PC-3 (cell line): ENCODE data around the gene DOCK1. TPM values are rescaled to one million over a fixed set of nuclear protein-coding genes. Genes with fewer than 3 reads are reported as not detected.

ENCODE experiments used
- ATAC-seq: fragments of 200-7000 bp; cut with Tn5 transposase; 2 replicates; pipeline ENCODE4 v1.9.1; 2020; ENCODE audit warnings: mild to moderate bottlenecking, moderate library complexity
- BruUV-seq: library from RNA; stranded (reverse); fragments of 400-500 nt; replicated peaks from 2 replicates; lab custom pipeline; 2021; lab: Mats Ljungman, UMichigan
- CTCF ChIA-PET: fragments of 300-600 bp; sonication (Branson Sonifier 250); formaldehyde crosslinking; loops from one replicate; lab custom pipeline; 2022; ENCODE audit warnings: antibody characterized with exemption; lab: Charles Lee
- POLR2A ChIA-PET: fragments of 300-600 bp; sonication (Branson Sonifier 250); formaldehyde crosslinking; loops from one replicate; lab custom pipeline; 2022; ENCODE audit warnings: antibody characterized with exemption; ENCODE audit not compliant: unreplicated experiment; lab: Charles Lee
- DNase-seq: peaks from one replicate; pipeline ENCODE4 v3.0.0-alpha.2; 2015
- H2AFZ ChIP-seq: fragments of 300-600 bp; sonication (generic); 2 replicates; pipeline ENCODE4 v1.6.0; 2016; ENCODE audit warnings: antibody characterized with exemption, low read length
- H3F3A ChIP-seq: fragments of 300-600 bp; sonication (generic); one replicate; pipeline ENCODE4 v1.6.0; 2017; ENCODE audit warnings: antibody characterized with exemption, low read length, control low read depth, mild to moderate bottlenecking; ENCODE audit not compliant: unreplicated experiment
- H3K27ac ChIP-seq: fragments of 300-600 bp; sonication (generic); 2 replicates; pipeline ENCODE4 v1.5.1; 2016; ENCODE audit warnings: mild to moderate bottlenecking, low read length
- H3K27me3 ChIP-seq: fragments of 300-600 bp; sonication (generic); 2 replicates; pipeline ENCODE4 v1.6.1; 2016; ENCODE audit warnings: low read length, mixed read lengths
- H3K36me3 ChIP-seq: fragments of 300-600 bp; sonication (generic); 2 replicates; pipeline ENCODE4 v1.6.1; 2016; ENCODE audit warnings: low read depth, mixed run types, low read length, mixed read lengths
- H3K4me1 ChIP-seq: fragments of 300-600 bp; sonication (generic); 2 replicates; pipeline ENCODE4 v1.5.1; 2016; ENCODE audit warnings: low read length; ENCODE audit not compliant: insufficient read depth
- H3K4me2 ChIP-seq: fragments of 300-600 bp; sonication (generic); 2 replicates; pipeline ENCODE4 v1.6.0; 2016; ENCODE audit warnings: low read length
- H3K4me3 ChIP-seq: fragments of 300-600 bp; sonication (generic); 2 replicates; pipeline ENCODE4 v1.5.1; 2016; ENCODE audit warnings: mild to moderate bottlenecking, low read length, mixed read lengths
- H3K79me2 ChIP-seq: fragments of 300-600 bp; sonication (generic); 2 replicates; pipeline ENCODE4 v1.6.1; 2017; ENCODE audit warnings: low read length, mixed read lengths
- H3K9ac ChIP-seq: fragments of 300-600 bp; sonication (generic); 2 replicates; pipeline ENCODE4 v1.6.0; 2016; ENCODE audit warnings: mild to moderate bottlenecking, low read length
- H3K9me2 ChIP-seq: fragments of 300-600 bp; sonication (generic); replicated peaks from 2 replicates; pipeline ENCODE4 v1.6.1; 2016; ENCODE audit warnings: mixed run types, low read length, mixed read lengths
- H3K9me3 ChIP-seq: fragments of 300-600 bp; sonication (generic); 2 replicates; pipeline ENCODE4 v1.6.1; 2016; ENCODE audit warnings: low read length, mixed read lengths
- H4K20me1 ChIP-seq: fragments of 300-600 bp; sonication (generic); 2 replicates; pipeline ENCODE4 v1.6.1; 2016; ENCODE audit warnings: low read length, mixed read lengths
- CTCF ChIP-seq: fragments of 300-600 bp; sonication (generic); conservative IDR thresholded peaks from 2 replicates; pipeline ENCODE4 v1.5.1; 2017; ENCODE audit warnings: antibody characterized with exemption, low read depth, mild to moderate bottlenecking, low read length
- EZH2 ChIP-seq: fragments of 300-600 bp; sonication (generic); IDR thresholded peaks from one replicate; pipeline ENCODE4 v1.6.1; 2017; ENCODE audit warnings: antibody characterized with exemption, mild to moderate bottlenecking, low read length; ENCODE audit not compliant: unreplicated experiment
- EZH2phosphoT487 ChIP-seq: fragments of 300-600 bp; sonication (generic); IDR thresholded peaks from 2 replicates; pipeline ENCODE4 v1.6.1; 2018; ENCODE audit warnings: mild to moderate bottlenecking, antibody characterized with exemption, low read length, borderline replicate concordance
- intact Hi-C: fragments of 100-400 bp; cut with micrococcal nuclease; formaldehyde crosslinking; loops from 2 replicates; pipeline ENCODE4 v1.9.0; 2023
- total RNA-seq: library from RNA; depleted of rRNA; stranded (reverse); fragments of >200 nt; gene quantifications from 2 replicates; pipeline ENCODE4 v1.2.3, GENCODE V29; 2014

Gene DOCK1
- total RNA-seq, 1 experiment from 2014 or later = 34.3 TPM

- H2AFZ ChIP-seq = no peak overlapping the region
These were observed 311.6 kb downstream of the DOCK1 start for GRCh38 chr10:127216786-127217185.

GRCh38 chr10:127218658-127219057 is 313.4 kb downstream of the DOCK1 start:
- H3K36me3 ChIP-seq = no peaks in the 10 kb centered on the region
- H3K9me3 ChIP-seq = no peaks in the 10 kb centered on the region
- BruUV-seq = no TSS peak
- no peak overlapping the region for H3K4me3 ChIP-seq
- no peak overlapping the region for H3K27ac ChIP-seq
- intact Hi-C loops = no loop called here
- H3K4me2 ChIP-seq = no peak overlapping the region
- no peaks in the 10 kb centered on the region for H4K20me1 ChIP-seq
- H3K4me1 ChIP-seq = peaks cover 7% of the 10 kb centered on the region; the same call in 1 of the 2 replicates
- H2AFZ ChIP-seq = no peak overlapping the region
- no peaks in the 10 kb centered on the region for H3K9me2 ChIP-seq
- ChIA-PET POLR2A (no interaction called here), CTCF (no interaction called here)
- ATAC-seq (no peak), DNase-seq (no peak)
- no peak for TF ChIP-seq CTCF
- no peak for TF ChIP-seq EZH2
- no peak for TF ChIP-seq EZH2phosphoT487
- no peak overlapping the region for H3K9ac ChIP-seq
- H3K27me3 ChIP-seq = no peaks in the 10 kb centered on the region
- no peaks in the 10 kb centered on the region for H3K79me2 ChIP-seq
- H3F3A ChIP-seq = no peaks in the 10 kb centered on the region

More at GRCh38 chr10:127216786-127217185, 311.6 kb downstream of the DOCK1 start:
- TF ChIP-seq CTCF (no peak), EZH2 (no peak), EZH2phosphoT487 (no peak)
- H3K9ac ChIP-seq = no peak overlapping the region
- POLR2A ChIA-PET = no interaction called here
- no peaks in the 10 kb centered on the region for H3K36me3 ChIP-seq
- DNase-seq = peak; percentile 32
- no peak overlapping the region for H3K4me2 ChIP-seq
- no peak overlapping the region for H3K27ac ChIP-seq
- no peaks in the 10 kb centered on the region for H3K9me2 ChIP-seq
- no peaks in the 10 kb centered on the region for H3K27me3 ChIP-seq
- CTCF ChIA-PET = no interaction called here
- peaks cover 7% of the 10 kb centered on the region; the same call in 1 of the 2 replicates for H3K4me1 ChIP-seq
- H3K4me3 ChIP-seq = no peak overlapping the region
- intact Hi-C loops = no loop called here
- H3K9me3 ChIP-seq = no peaks in the 10 kb centered on the region
- ATAC-seq = no peak
- BruUV-seq = no TSS peak
- H3K79me2 ChIP-seq = no peaks in the 10 kb centered on the region
- no peaks in the 10 kb centered on the region for H4K20me1 ChIP-seq
- H3F3A ChIP-seq = no peaks in the 10 kb centered on the region

GRCh38 chr10:127221281-127221680 is 316.1 kb downstream of the DOCK1 start:
- ChIA-PET POLR2A (interaction anchor here (0.5 kb wide), 1 partner anchor 73 kb away, joined by 4 read pairs; no protein-coding TSS in a partner anchor), CTCF (no interaction called here)
- intact Hi-C loops = no loop called here
- TF ChIP-seq EZH2 = no peak
- TF ChIP-seq EZH2phosphoT487 = no peak
- no peak for TF ChIP-seq CTCF
- Histone ChIP-seq H3K4me3 (no peak overlapping the region), H3F3A (no peaks in the 10 kb centered on the region), H3K9me3 (no peaks in the 10 kb centered on the region), H2AFZ (no peak overlapping the region), H4K20me1 (no peaks in the 10 kb centered on the region), H3K27me3 (no peaks in the 10 kb centered on the region), H3K9ac (no peak overlapping the region), H3K36me3 (no peaks in the 10 kb centered on the region), H3K79me2 (no peaks in the 10 kb centered on the region), H3K4me2 (no peak overlapping the region), H3K4me1 (peaks cover 7% of the 10 kb centered on the region; the same call in 1 of the 2 replicates), H3K9me2 (no peaks in the 10 kb centered on the region), H3K27ac (no peak overlapping the region)
- DNase-seq (no peak), ATAC-seq (no peak)
- BruUV-seq = no TSS peak
